NT2/D1 (cell line): ENCODE measurements around the gene CDKN1C.

Source experiments
- YY1 ChIP-seq: IDR thresholded peaks from 2 replicates; pipeline ENCODE4 v1.6.1; 2011; ENCODE audit not compliant: insufficient read length, insufficient read depth
- ZNF274 ChIP-seq: IDR thresholded peaks from 2 replicates; pipeline ENCODE4 v1.6.1; 2011; ENCODE audit warnings: mild to moderate bottlenecking, low read depth, low read length

DNA sequence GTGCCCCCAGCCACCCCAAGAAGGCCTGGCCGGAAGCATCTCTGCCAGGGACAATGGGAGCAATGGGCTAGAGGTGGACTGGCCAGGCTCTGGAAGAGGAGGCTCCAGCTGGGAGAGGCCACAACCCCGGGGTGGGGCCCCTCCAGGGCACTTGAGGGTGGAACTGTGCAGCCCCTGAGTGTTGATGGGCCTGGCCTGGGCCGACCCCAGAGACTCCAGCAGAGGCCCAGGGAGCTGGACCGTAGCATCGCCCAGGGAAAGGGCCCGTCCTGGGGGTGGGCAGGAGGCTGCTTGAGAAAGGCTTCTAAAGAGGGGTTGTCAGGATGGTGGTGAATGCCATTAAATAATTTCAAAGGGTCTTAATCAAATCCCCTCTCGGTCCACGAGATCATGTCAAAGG is 30.4 kb downstream of the CDKN1C start:
- TF ChIP-seq YY1 (no peak), ZNF274 (no peak)
